Measurements from ENCODE around the gene CFL2.

CFL2 gene

DNA sequence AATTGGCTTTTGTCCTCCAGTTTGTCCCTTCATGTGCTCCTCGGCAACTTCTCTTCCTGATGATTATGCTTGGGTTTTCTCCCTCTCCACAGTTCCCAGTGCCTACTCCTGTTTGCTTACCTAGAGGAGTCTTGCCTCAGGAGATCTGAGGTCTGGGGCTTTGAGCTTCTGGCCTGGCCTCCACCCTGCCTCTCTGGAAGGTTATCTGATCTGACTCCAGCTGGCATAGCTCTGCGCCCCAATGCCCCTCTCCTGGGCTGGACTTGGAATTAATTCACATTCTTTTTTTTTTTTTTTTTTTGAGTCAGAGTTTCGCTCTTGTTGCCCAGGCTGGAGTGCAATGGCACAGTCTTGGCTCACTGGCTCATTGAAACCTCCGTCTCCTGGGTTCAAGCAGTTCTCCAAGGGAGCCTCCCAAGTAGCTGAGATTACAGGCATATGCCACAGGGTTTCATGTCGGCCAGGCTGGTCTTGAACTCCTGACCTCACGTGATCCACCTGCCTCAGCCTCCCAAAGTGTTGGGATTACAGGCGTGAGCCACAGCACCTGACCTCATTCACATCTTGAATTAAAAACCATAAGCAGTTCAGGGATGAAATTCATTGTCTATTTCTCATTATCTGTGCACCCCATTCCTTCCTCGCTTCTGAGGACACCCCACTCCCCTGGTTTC lies 33.5 kb downstream of the CFL2 start:
- Histone ChIP-seq H3K9me3 (no peaks in the 10 kb centered on the region), H3K4me1 (no peaks in the 10 kb centered on the region), H3K36me3 (no peaks in the 10 kb centered on the region), H3K4me3 (ENCODE audit: low read depth, low read length) (no peak overlapping the region), H3K27me3 (no peaks in the 10 kb centered on the region)
- DNase-seq, result no peak
- no peak for TF ChIP-seq CTCF (IDR thresholded peaks at IDR 0.05; ENCODE audit: low read depth, low read length)

- DNase-seq, result no peak
- Histone ChIP-seq H3K4me1 (no peaks in the 10 kb centered on the region), H3K4me3 (ENCODE audit: low read depth, low read length) (no peak overlapping the region), H3K27me3 (no peaks in the 10 kb centered on the region), H3K36me3 (no peaks in the 10 kb centered on the region), H3K9me3 (no peaks in the 10 kb centered on the region)
- no peak for TF ChIP-seq CTCF (IDR thresholded peaks at IDR 0.05; ENCODE audit: low read depth, low read length)
Measured at GRCh38 chr14:34678735-34679134, 35.7 kb downstream of the CFL2 start.

GRCh38 chr14:34678306-34678705 lies 36.1 kb downstream of the CFL2 start:
- Histone ChIP-seq H3K4me3 (ENCODE audit: low read depth, low read length) (no peak overlapping the region), H3K4me1 (no peaks in the 10 kb centered on the region), H3K27me3 (no peaks in the 10 kb centered on the region), H3K36me3 (no peaks in the 10 kb centered on the region), H3K9me3 (no peaks in the 10 kb centered on the region)
- TF ChIP-seq CTCF (IDR thresholded peaks at IDR 0.05; ENCODE audit: low read depth, low read length), result no peak
- no peak for DNase-seq

DNA sequence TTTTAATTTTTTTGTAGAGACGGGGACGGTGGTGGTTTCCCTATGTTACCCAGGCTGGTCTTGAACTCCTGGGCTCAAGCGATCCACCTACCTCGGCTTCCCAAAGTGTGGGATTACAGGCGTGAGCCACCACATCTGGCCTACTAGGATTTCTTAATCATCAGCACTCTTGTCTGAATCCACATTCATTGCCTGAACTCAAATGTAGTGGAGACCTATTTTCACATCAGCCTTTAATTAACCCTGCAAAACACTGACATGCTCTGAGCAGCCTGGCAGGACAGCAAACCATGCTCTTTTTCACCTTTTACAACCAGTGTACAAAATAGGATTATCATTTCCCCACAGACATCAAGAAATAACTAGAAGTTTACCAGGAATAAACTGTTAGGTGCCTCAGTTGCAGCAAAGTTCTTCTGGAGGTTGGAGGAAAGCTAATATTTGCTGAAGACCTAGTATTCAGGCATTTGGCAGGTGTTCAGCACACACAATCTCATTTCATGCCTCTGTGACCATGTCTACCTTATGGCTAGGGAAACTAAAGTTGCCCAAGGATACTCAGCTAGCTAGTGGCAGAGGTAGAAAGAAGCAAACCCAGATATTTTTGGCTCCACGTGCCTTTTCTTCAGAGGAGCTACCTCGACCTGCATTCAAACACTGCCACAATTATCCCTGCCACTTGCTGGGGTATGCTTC lies 37.7 kb downstream of the CFL2 start:
- Histone ChIP-seq H3K9me3 (no peaks in the 10 kb centered on the region), H3K27me3 (no peaks in the 10 kb centered on the region), H3K36me3 (no peaks in the 10 kb centered on the region), H3K4me3 (ENCODE audit: low read depth, low read length) (no peak overlapping the region), H3K4me1 (no peaks in the 10 kb centered on the region)
- DNase-seq, result no peak
- no peak for TF ChIP-seq CTCF (IDR thresholded peaks at IDR 0.05; ENCODE audit: low read depth, low read length)

- H3K27me3 ChIP-seq, result no peaks in the 10 kb centered on the region
- no peak overlapping the region for H3K4me3 ChIP-seq (ENCODE audit: low read depth, low read length)
- DNase-seq, result no peak
- TF ChIP-seq CTCF (IDR thresholded peaks at IDR 0.05; ENCODE audit: low read depth, low read length), result no peak
- no peaks in the 10 kb centered on the region for H3K9me3 ChIP-seq
- no peaks in the 10 kb centered on the region for H3K4me1 ChIP-seq
- no peaks in the 10 kb centered on the region for H3K36me3 ChIP-seq
Measured at GRCh38 chr14:34673702-34674101, 40.7 kb downstream of the CFL2 start.

DNA sequence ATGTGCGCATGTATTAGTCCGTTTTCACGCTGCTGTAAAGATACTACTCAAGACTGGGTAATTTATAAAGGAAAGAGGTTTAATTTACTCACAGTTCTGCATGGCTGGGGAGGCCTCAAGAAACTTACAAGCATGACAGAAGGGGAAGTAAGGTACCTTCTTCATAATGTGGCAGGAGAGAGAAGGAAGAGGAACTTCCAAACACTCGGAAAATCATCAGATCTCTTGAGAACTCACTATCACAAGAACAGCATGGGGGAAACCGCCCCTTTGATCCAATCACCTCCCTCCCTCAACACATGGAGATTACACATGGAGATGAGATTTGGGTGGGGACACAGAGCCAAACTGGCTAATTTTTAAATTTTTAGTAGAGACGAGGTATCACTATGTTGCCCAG lies 42.7 kb downstream of the CFL2 start:
- TF ChIP-seq CTCF (IDR thresholded peaks at IDR 0.05; ENCODE audit: low read depth, low read length), result no peak
- Histone ChIP-seq H3K36me3 (no peaks in the 10 kb centered on the region), H3K9me3 (no peaks in the 10 kb centered on the region), H3K4me3 (ENCODE audit: low read depth, low read length) (no peak overlapping the region), H3K4me1 (no peaks in the 10 kb centered on the region), H3K27me3 (no peaks in the 10 kb centered on the region)
- no peak for DNase-seq
